CD4-positive, alpha-beta T cell treated with Interleukin-17A for 4 hours (primary cell): ENCODE measurements around the gene PALB2.

Experiments used
- DNase-seq: peaks from one replicate; pipeline ENCODE4 v3.0.0-alpha.2; 2020; ENCODE audit warnings: mixed read lengths

The PALB2 gene

DNA sequence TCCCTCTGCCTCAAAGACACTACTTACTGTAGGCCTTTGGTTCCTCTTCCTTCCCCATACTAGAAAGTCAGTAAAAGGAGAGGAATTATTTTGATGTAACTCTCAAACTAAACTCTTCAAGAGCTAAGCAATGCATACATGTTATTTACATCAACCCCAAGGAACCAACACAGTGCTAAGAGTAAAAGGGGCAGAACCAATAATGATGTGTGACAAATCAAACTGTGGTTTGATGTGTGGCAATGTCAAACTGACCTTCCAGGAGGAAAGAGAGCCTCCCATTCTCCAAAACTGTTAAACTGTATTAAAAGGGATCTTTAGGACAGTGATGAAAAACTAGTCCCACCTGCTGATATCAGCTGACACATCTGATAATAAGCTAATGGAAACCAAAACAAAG, 60.7 kb downstream of the PALB2 start:
- DNase-seq: no peak

DNA sequence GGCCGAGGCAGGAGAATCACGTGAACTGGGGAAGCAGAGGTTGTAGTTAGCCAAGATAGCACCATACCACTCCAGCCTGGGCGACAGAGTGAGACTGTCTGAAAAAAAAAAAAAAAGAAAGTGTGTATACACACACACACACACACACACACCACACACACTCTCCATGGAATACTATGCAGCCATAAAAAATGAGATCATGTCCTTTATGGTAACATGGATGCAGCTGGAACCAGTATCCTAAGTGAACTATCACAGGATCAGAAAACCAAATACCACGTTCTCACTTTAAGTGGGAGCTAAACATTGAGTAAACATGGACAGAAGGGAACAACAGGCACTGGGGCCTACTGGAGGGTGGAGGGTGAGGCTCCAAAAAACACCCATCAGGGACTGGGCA, 61.7 kb downstream of the PALB2 start:
- no peak for DNase-seq

DNA sequence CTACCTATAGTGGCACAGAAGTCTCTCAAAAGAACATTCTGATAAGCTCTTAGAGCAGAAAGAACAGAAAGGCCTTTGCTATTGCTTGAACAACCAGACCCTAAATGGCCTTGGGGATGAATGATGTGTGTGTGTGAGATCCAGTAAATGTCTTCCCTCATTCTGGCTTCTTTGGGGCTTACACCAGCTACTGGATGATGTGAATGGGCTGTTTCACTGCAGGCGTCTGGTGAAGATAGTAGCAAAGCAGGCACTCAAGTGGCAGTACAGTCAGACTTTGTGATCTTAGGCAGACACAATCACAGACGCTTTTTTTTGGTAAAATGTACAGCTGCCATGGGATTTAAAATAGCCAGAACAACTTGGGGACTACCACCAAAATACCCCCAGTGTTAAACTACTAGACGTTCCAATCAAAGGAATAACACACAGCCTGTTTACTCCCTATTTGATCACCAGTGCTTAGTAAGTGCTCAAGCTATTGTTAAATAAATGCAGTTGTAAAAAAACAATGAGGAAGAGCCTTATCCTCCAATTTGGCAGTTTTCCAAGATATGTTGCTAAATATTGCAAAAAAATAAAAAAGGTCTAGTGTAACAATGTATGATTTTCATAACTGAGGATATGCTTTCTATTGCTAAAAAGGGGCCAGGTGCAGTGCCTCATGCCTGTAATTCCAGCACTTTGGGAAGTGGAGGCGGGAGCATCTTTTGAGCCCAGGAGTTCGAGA, 62.8 kb downstream of the PALB2 start:
- DNase-seq: no peak

DNA sequence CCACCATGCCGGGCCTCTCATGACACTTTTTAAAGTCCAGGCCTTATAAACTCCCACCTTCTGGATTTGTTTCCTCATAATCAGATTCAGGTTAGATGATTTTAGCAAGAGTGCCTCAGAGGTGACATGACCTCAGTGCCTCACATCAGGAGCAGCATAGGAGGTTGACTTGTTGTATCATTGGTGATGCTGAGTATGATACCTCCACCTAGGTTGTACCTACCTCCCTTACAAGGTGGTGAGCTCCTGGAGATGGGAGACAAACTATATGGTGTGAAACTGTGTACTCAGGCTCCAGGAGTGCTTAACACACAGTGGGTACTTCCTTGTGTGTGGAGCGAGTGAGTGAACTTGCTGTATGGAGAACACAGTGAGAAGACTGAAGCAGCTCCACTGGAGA, 63.6 kb downstream of the PALB2 start:
- no peak for DNase-seq

DNA sequence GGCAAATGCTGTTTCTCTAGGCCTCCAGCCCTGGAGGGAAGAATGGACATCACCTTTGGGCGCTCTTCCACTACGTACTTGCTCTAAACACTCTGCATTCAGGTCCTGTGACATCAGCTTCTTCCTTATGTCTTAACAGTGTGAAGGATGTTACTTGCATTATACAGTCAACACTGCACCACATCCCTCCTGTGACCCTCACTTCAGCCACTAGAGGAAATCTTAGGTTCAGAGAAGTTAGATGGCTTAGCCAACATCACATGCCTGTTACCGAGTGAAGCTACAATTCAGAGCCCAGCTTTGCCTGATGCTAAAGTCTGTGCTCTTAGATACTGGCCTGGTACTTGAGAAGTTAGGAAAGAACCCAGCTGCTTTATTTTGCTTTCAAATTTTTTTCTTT, 65.3 kb downstream of the PALB2 start:
- no peak for DNase-seq

DNA sequence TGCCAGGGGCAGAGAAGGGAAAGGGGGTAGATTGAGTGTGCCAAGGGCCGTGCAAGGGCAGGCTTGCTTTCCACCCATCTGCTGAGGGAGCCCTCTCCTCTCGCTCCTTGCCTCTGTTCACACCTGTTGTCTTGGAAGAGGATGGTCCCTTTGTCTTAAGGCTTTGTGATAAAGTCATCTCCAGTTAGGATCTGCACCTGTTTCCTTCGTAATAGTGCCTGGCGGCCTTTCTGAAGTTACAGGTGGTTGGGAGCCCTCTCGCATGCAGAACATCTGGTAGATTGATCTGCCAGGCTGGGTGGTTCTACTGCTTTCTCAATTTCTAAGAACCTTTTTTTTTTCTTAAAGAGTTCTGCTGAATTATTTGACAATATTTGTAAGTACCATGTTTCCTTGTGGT, 67.3 kb downstream of the PALB2 start:
- DNase-seq: no peak

DNA sequence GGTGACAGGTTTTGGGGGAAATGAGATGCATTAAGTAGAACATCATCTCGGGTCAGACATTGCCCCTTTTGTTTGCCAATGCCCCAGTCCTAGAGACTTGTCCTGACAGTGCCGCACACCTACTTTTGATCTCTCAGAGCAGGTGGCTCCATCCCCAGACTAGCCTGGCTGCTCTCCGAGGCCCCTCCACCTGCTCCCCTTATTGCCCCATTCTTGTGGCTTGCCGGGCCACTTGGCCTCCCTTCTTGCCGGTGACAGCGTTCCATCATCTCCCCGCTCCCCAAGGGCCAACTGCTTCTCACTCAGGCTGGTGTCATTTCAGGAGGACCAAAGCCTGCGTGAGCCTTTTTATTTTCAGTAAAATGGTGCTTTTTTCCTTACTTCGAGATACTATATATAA, 68.7 kb downstream of the PALB2 start:
- DNase-seq: no peak

DNA sequence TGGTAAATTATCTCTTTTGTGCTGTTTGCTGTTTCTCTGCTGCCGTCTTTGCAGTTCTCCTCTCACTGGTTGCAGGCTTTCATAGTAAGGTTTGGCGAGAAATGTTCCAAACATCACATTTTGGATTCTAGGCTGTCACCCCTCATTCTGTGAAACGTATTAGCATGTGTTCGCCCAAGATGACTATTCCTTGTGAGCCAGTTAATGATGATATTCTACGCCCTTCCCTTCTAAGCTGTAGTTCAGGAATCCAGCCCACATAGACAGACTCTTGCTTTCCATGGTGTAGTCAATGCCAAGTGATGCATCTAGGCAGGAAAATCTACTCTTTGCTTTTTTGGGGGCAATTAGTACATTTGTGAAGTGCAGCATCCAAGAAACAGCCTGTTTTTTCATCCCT, 69.2 kb downstream of the PALB2 start:
- no peak for DNase-seq

DNA sequence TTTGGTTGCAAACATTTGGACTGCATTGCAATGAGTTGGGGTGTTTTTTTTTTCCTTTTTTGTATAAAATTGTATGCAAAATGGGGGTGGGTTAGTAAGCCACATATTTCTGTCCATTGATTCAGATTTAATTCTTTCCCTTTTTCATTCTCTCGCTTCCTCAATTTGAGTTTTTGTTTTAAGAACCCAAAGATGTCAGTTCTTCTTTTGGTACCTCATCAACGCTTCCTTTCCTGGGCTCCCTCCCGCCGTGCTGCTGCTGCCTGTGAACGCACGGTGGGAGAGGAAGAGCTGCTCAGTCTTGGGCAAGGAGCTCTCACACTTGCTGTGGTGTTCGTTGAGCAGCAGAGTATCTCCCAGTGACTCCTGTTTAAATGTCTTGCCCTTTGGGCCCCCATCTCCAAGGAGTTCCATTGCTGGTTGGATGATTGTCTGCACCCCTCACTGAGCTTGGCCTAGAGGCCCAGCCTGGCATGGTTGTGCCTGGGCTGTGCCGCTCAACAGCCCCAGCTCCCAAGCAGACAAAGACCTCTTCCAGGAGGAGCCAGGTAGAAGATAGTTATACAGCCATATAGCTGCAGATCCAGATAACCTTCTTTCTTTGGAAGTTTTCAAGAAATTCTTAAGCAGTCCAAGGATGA, 70.0 kb downstream of the PALB2 start:
- DNase-seq: no peak

DNA sequence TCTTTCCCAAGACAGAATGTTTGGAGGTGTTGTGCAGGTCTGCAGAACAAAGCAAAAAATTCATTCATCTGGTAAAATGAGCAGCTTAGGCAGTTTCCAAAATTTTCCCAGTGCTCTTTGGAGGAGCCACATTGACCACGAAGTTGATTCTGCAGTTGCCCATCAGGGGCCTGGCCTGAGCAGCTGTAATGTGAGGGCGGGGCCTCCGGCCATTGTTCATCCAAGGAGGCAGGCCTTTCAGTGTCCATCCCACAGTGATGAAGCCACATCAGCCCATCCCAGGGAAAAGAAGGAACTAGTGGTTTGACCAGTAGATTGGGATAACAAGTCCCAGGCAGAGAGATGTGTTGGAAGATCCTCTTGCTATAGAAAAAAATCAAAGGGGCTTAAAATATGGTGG, 73.5 kb downstream of the PALB2 start:
- DNase-seq: no peak

DNA sequence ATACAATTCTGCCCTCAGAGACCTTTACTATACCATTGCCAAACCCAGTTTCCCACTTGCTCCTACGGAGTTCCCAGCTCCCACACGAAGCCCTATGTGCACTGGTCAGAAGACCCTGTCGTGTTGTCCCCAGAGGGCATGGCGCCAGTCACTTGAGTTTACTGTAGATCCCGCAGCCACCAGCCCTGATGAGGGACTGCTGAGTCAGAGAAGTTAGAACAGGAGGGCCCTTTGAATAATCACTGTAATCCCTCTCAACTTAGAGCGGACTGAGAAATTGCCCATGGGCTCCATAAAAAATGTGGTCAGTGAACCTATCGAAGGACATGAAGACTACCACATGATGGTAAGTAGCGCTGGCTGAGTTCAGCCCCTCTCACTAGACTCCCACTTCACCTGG, 74.4 kb downstream of the PALB2 start:
- DNase-seq: no peak

DNA sequence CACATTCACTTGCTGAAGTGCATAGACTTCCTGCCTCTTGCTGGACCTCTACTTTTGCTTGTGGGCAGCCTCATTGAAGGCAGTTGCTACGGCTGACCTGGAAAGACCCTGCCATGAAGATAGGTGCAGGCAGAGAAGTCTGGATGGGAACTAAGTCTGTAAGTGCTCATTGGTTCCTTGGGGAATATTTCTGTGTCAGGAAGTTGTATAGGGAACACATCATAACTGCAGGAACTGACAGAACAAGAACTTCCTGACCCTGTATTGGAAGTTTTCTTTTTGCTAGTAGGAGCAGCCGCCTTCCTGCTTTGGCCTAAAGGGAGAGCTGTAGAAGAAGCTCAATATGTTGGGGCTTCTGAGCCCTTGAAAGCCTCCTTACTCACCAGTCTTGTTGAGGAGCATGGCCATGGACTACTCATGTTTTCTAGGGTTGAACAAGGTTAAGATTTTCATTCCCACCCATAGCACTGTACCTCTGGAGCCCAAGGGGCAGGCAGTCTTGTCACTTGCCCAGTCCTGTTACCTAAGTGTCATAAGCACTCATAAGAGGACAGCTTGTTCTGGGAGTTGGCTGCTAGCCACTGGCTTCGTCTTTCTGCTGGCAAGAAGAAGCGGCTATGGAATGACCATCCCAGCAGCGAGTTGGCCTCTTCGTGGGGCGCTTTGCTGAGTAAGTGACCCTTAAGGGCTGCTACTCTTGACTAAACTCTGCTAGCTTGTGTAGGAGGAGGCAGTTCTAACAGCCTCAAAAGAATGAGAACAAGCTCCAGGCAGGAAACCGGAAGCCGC, 76.3 kb downstream of the PALB2 start:
- no peak for DNase-seq

DNA sequence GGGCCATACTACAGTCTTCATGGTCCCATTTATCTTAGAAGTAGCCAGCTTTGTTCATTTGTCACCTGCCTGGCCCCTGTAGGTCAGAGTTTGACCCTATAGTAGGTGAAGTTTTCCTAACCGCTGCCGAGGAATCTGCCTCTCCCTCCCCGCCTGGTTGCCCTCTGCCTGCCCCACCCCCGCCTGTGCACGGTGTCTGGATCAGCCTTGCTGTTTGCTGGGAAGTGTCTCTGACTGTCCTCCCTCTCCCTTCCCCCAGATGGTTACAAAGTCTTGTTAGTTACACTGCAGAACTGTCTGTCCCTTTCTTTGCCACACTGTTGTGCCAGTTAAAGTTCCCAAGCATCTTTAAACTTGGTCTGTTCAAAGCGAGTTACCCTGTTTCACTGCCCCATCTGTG, 77.9 kb downstream of the PALB2 start:
- no peak for DNase-seq

DNA sequence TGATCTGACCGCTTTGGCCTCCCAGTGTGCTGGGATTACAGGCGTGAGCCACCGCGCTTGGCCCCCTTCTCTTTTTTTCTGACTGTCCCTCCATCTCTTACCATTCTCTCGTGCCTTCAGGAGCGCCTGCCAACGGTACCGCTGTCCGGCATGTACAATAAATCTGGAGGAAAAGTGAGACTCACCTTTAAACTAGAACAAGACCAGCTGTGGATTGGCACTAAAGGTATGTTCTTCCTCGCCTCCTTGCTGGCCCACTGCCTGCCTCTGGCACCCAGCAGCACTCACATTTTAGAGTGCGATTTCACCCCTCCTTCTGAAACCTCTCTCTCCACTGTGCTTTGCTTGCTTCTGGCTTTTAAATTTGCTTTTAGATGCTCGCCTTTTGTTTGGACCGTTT, 78.6 kb downstream of the PALB2 start:
- DNase-seq: no peak

DNA sequence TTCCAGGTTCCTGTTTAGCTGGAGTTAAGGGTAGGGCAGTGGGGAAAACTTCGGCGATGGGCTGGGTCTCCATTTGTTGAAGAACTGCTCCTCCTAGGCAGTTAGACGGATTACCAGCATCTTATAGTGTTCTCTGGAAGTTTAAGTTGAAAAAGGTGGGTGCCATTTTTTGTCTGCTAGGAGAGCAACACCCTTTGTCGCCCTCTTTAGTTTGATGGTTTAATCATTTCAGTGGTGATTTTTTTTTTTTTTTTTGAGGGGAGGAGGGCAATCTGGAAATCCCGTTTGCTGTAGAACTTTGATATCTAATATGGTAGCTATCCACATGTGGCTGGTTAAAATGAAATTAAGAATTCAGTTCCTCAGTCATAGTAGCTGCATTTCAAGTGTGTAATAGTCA, 79.5 kb downstream of the PALB2 start:
- DNase-seq: no peak

DNA sequence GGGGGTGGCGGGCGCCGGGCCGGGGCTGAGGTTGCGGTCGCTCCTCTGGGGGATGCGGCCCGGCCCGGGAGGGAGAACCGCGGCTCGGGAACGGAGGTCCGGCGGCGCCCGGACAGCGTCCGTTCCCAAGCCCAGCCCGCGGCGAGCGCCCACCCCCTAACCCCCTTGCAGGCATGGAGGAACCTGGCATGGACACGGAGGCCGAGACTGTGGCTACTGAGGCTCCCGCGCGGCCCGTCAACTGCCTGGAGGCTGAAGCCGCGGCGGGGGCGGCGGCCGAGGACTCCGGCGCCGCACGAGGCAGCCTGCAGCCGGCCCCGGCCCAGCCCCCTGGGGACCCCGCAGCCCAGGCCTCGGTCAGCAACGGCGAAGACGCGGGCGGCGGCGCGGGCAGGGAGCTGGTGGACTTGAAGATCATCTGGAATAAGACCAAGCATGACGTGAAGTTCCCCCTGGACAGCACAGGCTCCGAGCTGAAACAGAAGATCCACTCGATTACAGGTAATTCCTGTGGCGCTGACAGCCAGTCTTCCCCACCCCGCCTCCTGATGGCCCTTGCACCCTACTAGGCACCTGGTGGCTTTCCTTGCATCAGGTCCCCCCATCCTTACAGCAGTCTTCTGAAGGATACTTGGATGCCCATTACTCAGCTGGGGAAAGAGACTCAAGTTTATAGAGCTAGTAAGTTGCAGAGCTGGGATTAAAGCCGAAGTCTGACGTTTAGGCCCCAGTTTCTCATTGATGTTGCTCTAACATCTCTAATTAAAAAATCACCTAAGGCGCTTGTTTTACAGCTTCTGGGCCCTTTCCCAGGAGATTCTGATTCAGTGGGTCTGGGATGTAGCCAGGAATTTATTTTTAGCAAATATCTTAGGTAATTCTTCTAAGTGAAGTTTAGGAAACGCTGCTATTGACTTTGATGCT, 83.1 kb downstream of the PALB2 start:
- DNase-seq: no peak

DNA sequence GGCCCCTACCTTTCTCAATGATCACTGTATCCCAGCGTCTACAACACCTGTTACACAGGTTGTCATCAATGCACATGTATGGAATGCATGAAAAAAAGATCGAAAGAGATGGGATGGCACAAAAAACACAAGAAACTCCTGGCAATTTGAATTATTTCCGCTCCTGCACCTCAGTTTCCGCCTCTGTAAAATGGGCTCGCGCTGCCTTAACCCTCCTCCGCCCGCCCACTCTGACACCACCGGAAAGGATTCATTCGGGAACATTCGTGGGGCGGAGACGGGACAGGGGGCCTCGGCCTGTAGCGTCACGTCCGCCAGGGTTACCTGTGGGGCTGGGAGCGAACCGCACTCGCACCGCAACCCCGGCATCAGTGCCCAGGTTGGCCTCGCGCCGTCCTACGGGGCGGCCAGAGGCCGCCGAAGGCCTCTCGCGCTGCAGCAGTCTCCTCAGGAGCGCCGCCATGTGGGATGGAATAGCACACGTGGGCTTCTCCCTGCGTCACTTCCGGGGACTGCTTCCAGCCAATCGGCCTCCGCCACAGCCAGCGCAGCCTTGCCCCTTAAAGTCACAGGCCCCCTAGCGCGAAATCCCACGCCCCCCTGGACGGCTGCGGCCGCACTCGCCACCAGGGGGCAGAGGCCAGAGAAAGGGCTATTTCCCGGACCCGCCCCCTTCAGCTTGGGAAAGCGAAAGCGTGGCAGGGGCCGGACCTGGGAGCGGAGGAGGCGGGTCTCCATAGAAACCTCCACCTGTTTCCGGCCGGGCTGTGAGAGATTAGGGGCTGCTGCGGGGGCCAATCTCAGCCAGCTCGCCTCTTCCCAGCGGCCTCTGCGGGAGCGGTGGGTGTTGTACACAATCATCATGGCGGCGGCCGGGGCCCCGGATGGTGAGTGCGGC, 84.0 kb downstream of the PALB2 start, which contains the start of the genes EARS2 and UBFD1:
Gene EARS2 (minus strand): TSS at position 470 of the 898 bp plus-strand sequence. CDS start 7 bp downstream, at position 463.
Gene UBFD1 (plus strand): TSS at position 847 of the 898 bp plus-strand sequence. CDS start 16 bp downstream, at position 863.
- peak; percentile 96 for DNase-seq

DNA sequence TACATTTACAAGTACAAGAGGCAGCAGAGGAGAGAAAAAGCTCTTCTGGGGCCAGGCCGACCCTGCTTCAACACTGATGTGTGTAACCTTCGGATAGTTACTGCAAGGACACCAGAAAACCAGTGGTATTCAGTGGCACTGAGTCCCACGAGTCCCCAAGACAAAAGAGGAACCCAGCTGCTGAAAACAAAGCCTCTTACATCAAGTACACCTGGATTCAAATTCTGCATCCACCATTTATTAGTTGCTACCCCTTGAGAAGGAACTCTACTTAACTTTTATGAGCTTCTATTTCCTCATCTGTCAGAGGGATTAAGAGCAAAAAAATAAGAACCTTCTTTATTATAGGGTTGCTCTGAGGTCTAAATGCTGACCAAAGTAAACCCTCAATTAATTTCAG, 86.6 kb downstream of the PALB2 start:
- DNase-seq: no peak
